Retina (tissue), 1 donor: Measurements from ENCODE around the gene CCNQ.

ENCODE experiments used
- DNase-seq: peaks from one replicate; pipeline ENCODE4 v3.0.0-alpha.2; 2016

CCNQ gene

DNA sequence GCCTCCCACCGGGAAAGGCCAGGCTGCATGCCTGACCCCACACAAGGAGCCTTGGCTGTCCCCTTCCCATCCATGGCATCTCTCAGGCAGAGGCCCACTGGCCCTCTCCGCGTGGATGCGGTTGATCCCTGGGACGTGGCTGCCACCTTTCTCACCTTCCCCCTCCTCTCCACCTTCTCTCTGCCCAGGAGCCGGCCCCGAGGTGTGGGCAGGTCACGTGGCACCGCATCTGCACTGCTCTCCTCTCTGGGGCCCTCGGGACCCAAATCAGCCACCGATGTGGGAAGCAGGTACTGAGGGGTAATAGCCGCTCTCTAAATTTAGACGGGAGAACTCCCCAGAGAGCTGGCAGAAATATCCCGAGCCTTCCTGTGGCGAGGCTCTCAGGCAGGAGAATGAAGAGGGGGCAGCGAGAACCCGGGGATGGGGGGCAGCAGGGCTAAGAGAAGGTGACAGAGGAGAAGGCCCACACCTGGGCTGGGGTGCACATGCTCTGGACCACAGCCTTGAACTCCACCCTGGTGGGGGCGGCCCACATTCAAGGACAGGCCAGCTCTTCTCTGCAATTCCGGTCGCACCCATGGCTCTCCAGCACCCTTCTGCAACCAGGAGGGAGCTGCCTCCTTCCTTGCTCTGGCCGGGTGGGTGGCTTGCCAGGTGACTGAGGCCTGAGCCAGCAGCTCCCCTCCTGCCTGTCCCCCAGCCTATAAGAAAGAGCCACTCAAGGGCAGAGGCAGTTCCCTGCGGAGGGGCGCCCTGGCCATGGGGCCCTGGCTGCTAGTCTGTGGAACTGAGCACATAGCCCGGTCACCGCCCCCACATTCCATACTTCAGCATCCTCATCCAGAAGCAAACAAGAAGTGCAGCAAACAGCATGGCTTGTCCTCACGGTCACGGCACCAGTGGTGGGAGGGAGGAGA lies 38.4 kb upstream of the CCNQ start:
- DNase-seq, result no peak

DNA sequence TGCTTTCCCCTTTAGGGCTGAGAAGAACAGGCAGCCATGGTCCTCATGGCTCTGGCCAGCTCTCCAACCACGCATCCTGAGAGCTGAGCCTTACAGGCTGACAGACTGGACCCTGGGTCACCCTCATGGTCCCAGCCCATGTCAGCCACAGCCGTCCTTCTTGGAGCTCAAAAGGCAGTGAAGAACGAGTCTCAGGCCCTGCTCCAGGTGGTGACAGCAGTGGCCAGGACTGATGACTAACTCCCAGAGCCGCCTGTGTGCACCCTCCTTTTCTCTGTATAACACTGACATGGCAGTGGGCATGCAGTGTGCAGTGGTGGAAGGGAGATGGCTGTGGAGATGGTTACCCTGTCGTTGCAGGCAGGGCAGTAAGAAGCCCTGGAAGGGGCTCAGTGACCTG lies 37.8 kb upstream of the CCNQ start:
- no peak for DNase-seq

DNA sequence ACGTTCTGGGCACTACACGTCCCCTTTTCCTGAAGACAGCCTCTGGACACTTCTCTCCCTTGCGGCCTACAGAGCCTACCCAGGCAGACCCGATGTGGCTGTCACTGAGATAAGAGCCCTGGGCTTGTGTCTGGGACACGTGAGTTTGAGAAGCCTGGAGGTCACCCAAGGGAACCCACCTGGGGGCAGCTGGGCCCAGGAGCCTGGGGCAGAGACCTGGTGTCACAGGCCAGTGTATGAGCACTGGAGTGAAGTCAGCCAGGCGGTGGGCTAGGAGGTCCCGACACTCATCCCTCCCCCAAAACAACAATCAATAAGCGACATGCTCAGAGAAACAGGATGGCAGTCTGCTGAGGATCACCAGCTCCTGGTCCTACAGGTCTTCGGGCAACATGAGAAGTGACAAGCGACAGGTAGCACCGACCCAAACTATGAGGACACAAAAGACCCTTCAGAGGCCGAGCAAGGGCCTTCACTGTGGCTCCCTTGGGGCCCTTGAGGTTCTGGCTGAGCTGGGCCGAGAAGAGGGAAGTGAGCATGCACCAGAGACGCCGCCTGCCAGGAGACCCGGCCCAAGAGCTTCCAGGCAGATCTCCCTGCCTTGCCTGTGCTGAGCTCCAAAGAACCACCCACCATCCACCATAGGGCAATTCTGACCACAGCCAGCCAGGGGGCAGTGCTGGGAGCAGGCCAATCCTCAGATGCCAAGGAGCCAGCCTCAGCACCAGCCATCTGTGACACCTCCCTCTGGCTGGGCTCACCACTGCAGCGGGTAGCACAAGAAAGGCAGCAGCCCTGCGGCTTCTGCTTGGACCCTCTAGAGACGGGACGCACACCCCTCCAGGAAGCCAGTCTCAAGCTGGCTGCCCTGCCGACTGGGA lies 37.1 kb upstream of the CCNQ start:
- no peak for DNase-seq

DNA sequence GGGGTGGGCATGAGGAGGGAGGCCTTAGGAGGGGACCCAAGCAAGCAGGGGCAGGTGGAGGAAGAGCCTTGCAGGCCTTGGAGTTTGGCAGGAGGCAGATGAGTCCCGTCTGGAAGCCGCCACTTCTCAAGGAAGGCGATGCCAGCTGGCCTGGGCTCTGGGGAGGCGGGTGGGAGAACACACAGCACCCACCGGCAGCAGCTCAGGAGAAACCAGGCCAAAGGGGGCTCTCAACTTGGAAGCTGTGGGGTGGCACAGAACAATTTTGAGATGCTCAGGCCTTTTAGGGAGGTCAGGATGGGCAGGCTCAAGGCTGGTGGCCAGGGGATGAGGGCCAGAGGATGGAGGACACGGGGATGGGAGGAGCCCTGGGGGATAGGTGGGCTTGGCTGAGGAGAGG lies 36.4 kb upstream of the CCNQ start:
- no peak for DNase-seq

DNA sequence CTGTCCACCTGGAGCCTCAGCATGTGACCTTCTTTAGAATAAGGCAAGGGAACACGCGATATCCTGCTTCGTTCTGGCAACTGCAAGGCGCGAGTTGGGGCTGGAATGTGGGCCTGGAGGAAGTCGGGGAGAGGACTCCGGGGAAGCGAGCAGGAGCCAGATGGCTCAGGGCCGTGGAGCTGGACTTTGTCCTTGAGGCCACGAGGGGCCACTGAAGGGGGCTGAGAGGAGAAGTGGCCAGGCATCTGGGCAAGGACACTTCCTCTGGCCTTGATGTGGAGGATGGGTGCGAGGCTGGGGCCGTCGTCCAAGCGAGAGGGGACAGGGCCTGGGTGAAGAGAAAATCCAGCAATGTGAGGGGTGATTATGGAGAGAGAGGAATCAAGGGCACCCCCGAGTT lies 35.9 kb upstream of the CCNQ start:
- DNase-seq, result no peak

DNA sequence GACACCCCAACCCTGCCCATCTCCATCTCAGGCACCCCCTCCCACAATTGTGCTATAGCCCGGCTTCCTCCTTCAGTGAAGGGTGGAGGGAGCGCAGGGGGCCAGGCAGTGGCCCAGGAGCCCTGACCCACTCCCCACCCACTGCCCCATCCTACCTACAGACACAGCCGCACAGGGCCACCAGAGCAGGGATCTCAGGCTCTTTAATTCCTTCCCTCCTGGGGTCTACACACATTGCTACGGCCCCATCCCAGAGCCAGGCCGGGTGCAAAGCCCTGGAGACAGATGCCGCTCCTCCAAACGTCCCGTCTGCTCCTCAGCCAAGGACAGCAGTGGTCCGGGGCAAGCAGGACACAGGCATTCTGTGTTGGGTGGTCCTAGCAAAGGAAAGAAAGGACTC lies 35.3 kb upstream of the CCNQ start:
- DNase-seq, result no peak

DNA sequence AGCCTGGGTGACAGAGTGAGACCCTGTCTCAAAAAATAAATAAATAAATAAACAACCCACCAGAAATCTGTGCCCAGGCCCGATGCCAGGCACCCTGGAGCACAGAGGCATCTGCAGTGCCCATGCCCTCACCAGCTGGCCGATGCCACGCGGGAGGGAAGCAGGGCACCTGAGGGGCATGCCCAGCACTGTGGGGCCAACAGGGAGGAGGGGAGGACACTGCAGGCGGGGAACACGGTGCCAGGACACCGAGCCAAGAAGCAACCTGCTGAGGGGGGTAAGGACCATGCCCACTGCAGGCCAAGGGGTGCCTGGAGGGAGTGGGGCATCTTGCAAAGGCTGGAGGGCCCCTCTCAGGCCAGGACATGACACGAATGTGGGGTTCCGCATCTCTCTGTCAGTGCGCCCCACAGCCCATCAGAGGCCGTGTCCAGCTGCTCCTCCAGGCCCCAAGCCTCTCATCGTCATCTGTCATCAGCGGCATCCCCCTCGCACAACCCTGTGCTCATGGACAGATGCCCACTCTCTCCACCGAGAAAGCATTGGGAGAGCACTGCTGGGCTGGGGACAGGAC lies 34.8 kb upstream of the CCNQ start:
- no peak for DNase-seq

DNA sequence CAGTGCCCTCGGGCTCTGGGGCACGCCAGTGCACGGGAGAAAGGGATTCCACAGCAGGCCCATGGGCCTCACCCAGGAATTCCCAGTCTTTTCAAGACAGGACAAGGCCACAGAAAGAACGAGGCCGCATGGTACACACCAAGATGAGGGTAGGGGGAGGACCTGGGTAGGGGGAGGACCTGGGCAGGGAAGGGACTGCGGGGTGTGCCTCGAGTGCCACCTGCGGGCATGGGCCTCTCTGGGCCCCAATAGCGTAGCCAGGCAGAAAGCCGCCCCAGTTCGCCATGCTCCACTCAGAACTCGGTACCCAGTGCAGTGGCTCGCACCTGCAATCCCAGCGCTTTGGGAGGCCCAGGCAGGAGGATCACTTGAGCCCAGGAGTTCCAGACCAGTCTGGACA lies 34.1 kb upstream of the CCNQ start:
- no peak for DNase-seq

DNA sequence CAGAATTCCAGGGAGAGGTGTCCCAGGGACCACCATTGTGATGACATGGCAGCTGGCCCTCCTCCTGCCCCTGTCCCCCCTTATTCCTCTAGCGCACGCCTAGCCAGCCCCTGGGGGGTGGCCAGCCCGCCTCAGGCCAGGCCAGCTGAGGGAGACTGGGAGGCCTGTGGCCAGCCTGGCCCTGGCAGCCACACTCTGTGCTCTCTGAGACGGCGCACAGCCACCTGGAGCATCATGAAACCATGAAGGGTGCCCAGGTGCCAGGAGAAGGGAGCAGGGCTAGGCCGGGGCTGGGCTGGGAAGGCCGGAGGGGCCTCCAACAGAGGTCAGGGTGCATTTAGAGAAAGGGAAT lies 33.6 kb upstream of the CCNQ start:
- DNase-seq, result no peak

DNA sequence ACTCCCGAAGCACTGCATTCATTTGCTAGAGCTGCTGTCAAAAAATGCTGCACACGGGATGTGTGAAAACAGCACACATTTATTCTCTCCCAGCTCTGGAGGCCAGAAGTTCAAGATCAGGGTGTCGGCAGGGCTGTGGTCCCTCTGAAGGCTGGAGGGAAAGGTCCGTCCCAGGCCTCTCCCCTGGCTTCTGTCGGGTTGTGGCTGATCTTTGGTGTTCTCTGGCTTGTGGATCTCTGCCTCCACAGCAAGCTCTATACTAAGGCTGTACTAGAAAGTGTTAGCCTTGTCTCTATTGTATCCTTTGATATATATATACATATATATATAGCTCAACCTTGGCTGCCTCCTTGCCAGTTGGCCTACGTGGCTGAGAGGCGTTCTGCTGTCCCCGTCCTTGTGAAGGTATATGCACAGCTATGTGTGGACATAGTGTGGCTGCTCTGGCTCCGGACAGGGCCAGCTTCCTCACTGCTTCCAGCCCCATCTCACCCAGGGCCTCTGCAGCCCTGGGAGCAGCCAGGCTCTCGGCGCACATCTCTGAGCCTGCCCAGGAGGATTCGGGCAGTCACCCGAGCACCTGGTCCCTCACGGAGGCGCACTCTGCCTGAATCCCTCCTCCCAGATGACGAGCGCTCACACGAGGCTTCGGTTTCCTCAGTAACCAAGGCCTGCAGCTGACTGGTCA lies 33.1 kb upstream of the CCNQ start:
- no peak for DNase-seq

DNA sequence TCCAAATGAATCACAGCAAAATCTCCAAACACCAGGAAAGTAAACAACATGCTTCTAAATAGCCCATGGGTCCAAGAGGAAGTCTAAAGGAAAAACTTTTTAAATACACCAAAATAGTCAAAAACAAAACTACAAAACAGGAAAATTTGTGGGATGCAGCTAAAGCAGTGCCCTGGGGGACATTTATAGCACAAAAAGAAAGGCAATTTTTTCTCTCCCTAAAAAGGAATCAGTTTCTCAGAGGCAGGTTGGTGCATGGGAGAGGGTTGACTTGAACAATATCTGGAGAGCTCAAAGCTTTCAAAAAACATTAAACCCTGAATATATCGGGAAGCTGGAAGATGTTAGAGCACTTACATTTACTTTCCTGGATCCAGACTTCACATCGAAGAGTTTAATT lies 32.4 kb upstream of the CCNQ start:
- no peak for DNase-seq

DNA sequence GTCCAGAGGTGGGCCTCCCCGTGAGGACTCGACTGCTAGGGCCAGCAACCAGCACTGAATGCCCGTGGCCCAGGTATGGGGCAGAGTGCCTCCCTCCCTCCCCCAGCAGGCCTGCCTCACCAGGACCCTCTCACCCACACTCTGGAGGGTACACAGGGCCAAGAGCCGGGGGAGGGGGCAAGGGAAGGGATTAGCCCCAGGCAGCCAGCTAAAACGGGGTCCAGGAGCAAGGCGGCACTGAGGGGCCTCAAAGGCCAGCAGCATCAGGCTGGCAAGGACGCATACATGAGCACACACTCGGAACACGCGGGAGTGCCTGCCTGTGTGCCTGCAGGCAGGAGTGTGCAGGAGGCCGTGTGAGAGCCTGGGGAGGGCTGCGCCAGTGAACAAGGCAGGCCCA lies 29.7 kb upstream of the CCNQ start:
- DNase-seq, result no peak

DNA sequence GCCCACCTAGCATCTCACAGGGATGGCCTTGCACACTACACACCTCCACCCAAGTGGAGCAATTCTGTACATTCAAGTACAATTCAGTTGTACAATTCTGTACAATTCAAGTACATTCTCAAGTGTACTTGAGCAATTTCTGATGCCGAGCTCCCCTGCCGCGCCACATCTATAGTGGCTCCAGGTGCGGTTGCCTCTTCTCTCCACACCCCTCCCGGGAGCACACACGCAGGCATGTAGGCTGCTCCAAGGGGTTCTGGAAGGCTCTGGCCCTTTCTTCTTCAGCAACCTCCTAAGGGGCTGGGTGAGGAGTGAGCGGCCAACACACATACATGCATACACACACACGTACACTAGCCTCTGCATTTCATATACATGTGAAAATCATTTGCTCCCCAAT lies 29.2 kb upstream of the CCNQ start:
- no peak for DNase-seq

DNA sequence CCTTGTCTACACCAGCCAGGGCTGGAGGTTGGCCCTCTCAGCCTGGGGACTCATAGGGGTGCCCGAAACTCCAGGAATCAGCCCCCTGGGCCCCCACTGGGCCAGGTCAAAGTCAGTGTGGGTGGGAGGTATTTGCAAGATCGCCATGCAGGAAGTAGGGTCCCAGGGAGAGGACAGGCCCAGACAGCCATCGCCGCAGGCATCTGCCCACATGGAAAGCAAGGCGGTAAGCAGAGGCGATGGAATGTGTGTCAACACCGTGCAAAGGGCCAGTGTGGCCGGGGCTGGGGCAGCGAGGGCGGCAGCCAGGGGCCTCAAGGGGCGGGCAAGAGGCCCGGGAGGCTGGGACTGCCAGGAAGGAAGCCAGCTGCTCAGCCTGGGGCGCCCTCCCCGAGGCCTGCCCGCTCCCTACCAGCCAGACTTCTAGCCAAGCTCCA lies 28.8 kb upstream of the CCNQ start:
- DNase-seq, result no peak

DNA sequence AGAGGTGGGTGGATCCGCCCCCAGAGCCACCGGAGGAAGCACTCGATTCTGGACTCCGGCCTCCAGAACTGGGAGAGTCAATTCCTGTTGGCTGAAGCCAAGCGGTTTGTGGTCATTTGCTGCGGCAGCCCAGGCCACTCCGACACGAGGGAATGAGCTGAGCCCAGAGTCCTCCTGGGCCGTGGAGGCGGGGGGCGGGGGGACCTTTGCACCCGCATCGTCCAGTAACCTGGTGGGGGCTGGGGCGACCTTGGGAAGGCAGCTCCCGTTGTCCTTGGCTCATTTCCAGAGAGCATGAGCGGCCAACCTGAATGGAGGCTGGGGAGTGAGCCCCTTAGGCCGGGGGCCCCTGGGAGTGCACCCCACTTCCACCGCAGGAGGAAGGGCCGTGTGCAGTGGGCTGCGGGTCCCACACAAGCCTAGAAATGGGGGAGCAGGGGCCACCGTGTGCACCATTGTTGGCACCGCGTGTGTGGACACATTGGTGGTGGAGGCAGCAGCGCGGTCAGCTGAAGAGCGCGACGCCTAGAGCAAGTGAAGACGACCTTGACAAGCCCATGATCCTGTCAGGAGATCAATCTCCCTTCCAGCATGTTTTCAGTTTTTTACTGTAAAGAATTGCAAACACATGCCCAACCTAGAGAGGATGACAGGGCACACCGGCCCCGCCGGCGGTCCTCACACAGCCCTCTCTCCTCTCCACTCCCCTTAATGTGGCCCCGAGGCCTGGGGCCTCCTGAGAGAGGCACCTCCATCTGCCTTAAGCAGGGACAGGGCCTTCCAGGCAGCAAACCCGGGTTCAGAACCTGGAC lies 28.1 kb upstream of the CCNQ start:
- DNase-seq, result no peak

DNA sequence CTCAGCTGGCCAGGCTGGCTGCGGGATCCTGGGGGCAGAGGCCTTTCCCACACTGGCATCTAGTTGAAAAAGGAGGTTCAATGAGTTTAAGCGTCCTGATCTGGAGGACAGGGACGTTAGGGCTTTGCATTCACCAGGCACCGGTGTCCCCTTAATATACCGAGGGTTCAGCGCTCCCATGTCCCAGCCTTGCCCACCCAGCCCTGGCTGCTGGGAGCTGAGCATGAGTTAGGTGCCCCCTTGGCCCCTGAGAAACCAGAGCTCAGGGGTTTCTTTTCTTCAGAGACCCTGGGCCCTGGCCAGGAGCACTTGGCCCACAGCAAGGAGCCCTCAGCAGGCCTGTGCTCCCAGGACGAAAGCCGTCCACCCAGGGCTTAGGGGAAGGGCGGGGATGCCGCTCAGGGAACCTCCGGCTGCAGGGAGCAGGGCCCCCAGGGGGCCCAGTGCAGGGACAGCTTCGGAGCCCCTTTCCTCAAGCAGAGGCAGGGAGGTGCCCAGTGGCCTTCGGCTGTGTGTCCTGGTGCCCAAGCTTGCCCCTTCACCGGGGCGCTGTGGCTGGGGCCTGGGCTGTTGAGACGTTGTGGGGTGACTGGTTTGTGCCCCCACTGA lies 27.2 kb upstream of the CCNQ start:
- no peak for DNase-seq

DNA sequence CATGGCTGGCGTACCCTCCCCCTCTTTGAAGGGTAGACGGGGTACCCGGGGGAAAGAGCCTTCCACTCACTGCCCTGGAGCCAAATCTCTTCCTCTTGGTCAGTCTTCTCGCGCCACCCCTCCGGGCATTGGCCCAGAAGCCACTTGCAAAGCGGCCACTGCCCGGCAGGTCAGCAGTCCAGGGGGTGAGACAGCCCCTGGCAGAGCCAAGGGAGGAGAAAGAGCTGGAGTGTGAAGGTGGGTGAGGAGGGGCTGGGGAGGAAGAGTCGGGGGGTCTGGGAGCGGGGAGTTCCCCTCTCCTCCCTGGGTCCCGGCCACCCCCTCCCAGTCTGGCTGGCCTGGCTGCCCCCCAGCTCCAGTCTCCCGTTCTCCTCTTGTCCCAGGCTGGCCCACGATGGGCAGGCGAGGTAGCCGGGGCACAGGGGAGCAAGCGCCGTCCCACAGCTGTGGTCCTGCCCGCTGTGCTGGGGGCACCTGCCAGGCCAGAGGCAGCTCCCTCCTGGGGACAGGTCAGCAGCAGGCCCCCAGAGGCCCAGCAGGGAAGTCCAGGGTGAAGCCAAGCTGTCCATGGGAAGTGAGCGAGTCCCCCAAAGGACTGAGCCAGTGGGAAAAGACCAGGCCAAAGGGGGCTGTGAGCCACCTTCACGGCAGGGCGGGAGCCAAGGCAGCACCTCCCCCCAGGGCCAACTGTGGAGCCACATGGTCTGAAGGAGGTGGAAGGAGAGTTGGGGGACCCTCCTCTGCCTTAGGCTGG lies 26.5 kb upstream of the CCNQ start:
- no peak for DNase-seq

DNA sequence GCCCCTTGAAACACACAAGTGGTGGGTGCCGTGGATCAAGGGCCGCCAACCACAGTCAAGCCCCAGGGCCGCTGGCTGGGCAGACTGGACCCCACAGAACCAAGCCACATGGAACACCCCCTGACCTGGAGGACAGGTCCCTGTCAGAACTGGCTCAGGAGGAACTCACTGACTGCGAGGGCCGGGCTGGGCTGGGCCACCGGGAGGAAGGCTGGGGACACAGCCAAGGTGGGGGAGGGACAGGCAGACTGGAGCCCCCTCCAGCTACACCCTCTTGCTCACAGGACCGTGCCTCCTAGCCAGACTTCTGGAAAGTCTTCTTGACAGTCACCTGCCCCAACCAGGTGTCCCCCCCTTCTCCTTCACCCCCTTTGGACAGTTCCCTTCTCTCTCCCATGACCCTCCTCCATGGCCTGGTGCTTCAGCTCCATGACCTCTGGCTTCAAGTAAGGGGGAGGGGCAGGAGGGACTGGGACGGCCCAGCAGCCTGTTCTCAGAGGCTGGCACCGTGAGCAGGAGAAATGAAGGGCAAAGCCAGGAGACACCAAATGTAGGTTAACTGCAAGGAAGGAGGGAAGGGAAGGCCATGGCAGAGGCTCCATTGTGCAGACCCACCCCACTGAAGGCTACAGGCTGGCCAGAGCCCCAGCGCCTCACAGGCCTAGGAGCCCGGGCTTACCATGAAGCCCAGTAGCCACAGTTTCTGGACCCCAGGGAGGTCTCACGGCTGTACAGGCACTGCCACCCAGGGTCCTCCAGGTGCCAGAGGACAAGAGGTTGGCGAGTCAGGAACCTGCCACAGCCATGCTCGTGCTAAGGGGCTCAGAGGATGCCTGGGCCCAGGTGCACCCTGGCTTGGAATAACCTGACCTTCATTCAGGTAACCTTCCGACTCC lies 25.5 kb upstream of the CCNQ start:
- DNase-seq, result no peak

DNA sequence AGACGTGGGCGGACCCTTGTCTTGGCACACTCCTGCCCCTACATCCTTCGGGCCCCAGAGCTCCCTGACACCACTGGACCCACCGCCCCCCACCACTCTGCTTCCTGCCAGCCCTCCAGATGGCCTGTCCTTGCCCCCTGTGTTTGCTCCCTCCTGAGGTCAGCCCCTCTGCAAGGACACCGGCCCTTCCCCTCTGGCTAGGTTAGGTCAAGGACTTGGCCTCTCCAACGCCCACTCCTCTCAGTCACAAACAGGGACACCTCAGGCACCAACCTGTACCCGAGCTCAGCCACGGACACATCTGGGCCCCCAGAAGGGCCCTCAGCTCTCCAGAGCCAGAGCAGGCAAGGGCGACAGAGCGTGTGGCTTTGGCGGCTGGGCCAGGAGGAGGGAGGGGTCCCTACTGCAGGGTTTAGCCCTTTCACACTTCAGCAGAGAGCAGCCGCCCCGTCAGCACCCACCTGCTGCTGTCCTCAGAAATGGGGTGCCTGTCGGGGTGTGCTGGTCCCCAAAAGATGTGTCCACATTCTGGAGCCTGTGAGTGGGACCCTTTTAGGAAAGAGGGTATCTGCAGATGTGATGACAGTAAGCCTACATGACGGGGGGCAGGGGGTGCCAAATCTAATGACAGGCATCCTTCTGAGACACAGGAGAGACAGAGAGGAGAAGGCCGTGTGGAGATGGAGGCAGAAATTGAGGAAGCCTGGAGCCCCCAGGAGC lies 24.5 kb upstream of the CCNQ start:
- no peak for DNase-seq
